GM19099 (cell line): ENCODE measurements around the gene RIPK3.

Experiments used
- POLR2A ChIP-seq: IDR thresholded peaks from 3 replicates; pipeline ENCODE4 v1.6.1; 2011; ENCODE audit warnings: low read depth; ENCODE audit not compliant: insufficient read length; ENCODE audit errors: extremely low read depth

Gene RIPK3

DNA sequence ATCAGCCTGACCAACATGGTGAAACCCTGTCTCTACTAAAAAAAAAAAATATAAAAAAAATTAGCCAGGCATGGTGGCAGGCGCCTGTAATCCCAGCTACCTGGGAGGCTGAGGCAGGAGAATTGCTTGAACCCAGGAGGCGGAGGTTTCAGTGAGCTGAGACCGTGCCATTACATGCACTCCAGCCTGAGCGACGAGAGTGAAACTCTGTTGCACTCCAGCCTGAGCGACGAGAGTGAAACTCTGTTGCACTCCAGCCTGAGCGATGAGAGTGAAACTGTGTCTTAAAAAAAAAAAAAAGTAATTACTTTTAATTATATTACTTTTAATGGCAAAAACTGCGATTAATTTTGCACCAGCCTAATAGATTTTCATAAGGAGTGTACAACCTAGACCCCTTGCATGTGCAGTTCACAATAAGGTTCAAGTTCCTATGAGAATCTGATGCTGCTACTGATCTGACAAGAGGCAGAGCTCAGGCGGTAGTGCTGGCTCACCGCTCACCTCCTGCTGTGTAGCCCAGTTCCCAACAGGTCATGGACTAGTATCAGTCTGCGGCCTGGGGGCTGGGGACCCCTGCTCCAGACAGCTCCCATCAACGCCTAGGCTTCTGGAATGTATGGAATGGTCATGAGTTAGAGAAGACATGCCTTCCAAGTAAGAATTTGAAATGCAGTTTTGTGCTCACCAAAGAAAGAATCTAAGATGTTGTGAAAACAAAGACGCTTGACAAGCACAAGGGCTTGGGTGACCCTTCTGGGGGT lies 18.4 kb downstream of the RIPK3 start:
- TF ChIP-seq POLR2A: no peak

DNA sequence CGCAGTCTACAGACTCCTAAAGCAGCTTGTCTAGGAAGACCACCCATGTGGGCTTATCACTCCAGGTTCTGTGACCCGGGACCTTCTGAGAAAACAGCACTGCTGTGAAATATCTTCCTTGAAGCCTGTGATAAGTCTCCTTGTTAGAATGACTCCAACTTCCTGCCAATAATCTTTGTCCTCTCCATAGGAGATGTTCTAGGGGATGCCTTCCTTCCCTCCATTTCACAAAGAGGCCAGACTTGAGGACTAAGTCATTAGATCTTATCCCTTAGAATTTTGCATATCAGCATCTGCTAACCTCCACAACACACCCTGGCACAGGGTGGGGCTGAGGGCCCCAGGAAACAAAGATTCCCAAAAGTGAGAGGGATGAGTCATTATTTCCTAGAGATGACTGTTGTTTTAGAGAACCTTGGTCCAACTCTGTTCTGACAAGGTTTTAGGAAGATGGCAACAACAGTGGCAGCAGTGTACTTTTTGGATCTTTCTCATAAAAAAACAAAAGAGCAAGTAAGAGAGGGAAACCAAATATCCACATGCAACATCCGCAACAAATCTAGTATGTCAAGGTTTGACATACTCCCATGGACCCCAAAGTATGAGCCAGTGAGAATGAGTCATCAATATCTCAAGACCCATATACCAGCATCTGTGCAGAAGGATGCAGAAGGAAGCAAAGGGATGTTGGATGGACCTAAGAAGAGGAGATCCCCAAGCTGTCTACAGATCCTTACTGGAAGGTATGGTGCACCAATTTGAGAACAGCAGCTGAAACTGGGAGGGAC lies 22.5 kb downstream of the RIPK3 start:
- TF ChIP-seq POLR2A: no peak

DNA sequence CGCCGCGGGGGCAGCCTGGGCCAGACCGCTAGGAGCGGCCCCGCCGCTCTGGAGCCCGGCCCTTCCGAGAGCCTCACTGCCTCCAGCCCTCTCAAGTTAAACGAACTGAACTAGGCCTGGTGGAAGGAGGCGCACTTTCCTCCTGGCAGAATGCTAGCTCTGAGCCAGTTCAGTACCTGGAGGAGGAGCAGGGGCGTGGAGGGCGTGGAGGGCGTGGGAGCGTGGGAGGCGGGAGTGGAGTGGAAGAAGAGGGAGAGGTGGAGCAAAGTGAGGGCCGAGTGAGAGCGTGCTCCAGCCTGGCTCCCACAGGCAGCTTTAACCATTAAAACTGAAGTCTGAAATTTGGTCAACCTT lies 23.2 kb downstream of the RIPK3 start:
- TF ChIP-seq POLR2A: no peak

DNA sequence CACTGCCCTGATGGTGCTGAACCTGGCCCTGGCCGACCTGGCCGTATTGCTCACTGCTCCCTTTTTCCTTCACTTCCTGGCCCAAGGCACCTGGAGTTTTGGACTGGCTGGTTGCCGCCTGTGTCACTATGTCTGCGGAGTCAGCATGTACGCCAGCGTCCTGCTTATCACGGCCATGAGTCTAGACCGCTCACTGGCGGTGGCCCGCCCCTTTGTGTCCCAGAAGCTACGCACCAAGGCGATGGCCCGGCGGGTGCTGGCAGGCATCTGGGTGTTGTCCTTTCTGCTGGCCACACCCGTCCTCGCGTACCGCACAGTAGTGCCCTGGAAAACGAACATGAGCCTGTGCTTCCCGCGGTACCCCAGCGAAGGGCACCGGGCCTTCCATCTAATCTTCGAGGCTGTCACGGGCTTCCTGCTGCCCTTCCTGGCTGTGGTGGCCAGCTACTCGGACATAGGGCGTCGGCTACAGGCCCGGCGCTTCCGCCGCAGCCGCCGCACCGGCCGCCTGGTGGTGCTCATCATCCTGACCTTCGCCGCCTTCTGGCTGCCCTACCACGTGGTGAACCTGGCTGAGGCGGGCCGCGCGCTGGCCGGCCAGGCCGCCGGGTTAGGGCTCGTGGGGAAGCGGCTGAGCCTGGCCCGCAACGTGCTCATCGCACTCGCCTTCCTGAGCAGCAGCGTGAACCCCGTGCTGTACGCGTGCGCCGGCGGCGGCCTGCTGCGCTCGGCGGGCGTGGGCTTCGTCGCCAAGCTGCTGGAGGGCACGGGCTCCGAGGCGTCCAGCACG lies 23.8 kb downstream of the RIPK3 start:
- TF ChIP-seq POLR2A: no peak

DNA sequence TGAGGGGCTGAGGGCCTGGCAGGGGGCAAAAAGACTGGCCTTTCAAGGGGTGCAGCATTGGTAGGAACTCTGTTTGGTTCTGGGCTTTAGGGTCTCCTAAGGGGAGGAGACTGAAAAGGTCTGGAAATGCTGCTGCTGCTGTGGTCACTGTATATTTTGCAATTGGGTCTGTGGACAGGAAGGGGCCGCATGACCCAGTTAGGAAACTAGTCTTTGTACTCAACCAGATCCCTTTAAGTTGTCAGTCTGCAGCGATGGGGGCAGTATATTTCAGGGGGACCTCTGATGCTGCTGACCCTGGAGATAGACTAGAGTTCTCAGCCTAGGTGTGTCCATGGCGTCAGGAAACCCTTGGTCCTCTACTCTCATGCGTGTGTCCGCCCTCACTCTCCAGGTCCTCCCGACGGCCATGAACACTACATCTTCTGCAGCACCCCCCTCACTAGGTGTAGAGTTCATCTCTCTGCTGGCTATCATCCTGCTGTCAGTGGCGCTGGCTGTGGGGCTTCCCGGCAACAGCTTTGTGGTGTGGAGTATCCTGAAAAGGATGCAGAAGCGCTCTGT lies 24.5 kb downstream of the RIPK3 start:
- no peak for TF ChIP-seq POLR2A

DNA sequence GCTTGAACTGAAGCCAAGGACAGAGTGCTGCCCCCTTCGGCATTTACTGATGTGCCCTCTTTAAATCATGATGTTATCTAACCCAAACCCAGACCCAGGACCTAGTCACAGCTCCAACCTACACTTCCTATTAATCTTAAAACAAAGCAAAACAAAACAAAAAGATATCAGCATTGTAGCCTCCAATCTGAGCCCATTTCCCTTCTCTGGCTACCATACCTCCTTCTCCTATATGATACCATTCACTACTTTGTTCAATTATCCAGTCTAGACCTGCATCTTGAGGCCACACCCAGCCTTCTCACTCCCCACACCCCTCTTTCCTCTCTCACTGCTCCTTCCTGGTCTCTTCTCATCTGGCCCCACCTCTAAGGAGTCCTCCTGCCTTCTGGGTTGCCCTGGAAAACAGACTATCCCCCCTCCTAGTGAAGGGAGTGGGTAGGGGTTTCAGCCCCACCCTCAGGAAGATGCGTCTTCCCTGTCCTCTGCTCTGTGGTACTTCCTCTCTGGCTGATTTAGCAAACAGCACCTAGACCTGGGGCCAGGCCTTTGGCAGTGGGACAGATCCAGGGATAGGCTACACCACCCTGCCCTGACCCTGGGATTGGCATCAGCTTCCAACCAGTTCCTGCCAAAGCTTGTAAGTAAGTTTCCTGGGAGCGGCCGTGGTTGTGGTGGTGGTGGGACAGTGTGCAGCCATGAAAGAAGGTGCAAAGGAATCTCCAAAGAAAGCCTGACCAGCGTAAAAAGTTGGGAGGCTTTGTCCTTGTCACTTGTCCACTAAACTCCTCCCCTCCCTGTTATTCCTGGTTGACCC lies 25.2 kb downstream of the RIPK3 start:
- TF ChIP-seq POLR2A: no peak

DNA sequence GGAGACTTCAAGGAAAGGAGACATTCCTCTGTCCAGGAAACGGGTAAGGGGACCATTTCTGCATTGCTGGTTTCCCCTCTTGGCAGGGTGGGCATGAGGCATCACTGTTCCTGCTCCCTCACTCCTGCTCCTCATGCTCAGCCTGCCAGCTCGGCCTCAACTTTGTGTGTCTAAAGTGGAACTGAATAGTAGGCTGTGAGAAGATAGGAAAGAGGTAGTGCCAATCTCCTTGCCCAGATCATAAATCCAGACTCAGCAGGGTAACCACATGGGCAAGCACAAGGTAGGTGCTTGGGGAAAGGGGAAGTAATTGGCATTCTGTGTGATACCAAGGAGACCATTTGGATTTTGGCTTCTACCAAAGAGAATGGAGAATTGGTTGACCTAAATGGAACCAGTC lies 25.9 kb downstream of the RIPK3 start:
- no peak for TF ChIP-seq POLR2A

DNA sequence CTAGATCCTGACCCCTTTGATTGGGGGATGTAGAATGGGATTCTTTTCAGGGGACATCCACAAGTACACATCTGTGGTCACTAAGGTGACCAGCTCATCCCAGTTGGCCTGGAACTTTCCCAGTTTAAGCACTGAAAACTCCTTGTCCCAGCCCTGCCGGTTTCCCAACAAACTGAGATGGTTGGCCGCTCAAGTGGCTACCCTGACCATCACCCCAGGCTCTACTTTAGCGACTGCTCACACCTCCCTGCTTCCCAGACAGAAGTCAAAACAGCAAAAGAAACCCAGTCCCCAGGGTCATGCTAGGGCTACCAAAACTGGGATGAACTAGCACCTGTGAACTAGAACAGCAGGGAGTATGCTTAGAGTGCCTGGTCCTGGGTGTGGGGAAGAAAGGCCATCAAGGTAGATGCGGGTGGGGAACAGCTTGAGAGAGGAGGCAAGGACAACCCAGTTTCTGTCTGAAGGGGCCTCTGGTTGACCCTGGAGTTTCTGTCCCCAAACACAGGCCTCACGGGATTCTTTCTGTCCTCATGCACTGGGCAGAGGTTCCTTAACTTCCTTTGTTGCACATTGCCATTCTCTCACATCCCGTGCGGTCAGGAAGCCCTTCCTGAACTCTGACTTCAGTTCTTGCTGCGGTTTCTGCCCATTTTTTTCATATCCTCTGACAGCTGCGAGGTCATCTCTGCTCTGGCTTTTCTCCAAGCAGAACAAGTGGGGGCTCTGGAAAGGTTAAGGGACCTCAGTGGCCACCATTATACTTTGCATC lies 26.9 kb downstream of the RIPK3 start:
- TF ChIP-seq POLR2A: no peak

DNA sequence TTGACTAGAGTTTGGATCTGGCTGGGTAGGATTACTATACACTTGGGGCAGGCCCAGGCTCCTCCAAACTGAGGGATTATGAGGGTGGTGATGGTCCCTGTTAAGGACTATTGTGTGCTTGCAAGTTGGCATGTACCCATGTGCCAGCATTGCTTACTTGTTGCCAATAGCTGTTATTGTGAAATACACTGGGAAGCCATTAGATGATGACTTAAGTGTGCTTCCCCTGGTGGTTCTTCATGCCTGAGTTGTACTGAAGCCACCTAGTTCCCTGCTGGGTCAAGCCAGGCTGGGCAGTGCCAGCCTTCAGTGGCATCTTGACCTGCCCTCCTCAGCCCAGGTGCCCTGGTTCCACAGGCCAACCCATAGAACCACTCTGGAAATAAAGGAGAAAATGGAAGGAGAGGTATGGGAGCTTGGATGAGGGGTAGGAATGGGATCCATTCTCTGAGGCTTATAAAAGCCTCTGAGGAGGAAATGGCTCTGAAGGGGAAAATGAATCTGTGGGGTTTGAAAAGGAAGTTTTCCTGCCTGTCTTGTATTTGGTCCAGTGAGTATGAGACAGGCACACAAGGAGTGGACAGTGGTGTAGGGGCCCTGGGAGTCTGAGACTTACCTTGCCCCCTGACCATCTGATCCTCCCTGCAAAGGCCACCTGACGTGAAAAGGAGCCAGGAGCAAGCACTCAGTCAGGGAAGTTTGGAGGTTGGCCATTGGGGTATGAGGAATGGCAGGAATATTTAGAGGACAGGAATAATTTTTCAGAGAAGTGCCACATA lies 27.8 kb downstream of the RIPK3 start:
- no peak for TF ChIP-seq POLR2A

DNA sequence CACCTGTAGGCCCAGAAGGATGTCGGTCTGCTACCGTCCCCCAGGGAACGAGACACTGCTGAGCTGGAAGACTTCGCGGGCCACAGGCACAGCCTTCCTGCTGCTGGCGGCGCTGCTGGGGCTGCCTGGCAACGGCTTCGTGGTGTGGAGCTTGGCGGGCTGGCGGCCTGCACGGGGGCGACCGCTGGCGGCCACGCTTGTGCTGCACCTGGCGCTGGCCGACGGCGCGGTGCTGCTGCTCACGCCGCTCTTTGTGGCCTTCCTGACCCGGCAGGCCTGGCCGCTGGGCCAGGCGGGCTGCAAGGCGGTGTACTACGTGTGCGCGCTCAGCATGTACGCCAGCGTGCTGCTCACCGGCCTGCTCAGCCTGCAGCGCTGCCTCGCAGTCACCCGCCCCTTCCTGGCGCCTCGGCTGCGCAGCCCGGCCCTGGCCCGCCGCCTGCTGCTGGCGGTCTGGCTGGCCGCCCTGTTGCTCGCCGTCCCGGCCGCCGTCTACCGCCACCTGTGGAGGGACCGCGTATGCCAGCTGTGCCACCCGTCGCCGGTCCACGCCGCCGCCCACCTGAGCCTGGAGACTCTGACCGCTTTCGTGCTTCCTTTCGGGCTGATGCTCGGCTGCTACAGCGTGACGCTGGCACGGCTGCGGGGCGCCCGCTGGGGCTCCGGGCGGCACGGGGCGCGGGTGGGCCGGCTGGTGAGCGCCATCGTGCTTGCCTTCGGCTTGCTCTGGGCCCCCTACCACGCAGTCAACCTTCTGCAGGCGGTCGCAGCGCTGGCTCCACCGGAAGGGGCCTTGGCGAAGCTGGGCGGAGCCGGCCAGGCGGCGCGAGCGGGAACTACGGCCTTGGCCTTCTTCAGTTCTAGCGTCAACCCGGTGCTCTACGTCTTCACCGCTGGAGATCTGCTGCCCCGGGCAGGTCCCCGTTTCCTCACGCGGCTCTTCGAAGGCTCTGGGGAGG lies 28.9 kb downstream of the RIPK3 start, which contains the start of gene LTB4R:
LTB4R (plus strand) TSS at position 857 of the 959 bp plus-strand sequence. CDS start 4,150 bp downstream, outside the sequence.
- peak; percentile 60 for TF ChIP-seq POLR2A

DNA sequence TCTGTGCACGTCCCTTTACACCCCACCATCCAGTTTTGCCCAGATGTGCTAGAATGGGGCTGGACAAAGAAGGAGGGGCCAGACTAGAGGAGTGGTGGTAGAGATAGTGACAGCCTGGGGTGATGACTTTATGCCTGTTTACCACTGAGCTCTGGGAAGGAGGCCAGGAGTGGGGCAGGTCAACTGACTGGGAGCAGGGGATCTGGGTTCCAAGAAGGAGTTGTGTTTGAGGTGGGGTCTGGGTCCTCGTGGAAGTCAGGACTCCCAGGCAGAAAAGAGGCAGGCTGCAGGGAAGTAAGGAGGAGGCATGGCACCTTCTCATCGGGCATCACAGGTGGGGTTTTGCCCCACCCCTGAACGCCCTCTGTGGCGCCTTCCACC lies 29.5 kb downstream of the RIPK3 start:
- TF ChIP-seq POLR2A: no peak

DNA sequence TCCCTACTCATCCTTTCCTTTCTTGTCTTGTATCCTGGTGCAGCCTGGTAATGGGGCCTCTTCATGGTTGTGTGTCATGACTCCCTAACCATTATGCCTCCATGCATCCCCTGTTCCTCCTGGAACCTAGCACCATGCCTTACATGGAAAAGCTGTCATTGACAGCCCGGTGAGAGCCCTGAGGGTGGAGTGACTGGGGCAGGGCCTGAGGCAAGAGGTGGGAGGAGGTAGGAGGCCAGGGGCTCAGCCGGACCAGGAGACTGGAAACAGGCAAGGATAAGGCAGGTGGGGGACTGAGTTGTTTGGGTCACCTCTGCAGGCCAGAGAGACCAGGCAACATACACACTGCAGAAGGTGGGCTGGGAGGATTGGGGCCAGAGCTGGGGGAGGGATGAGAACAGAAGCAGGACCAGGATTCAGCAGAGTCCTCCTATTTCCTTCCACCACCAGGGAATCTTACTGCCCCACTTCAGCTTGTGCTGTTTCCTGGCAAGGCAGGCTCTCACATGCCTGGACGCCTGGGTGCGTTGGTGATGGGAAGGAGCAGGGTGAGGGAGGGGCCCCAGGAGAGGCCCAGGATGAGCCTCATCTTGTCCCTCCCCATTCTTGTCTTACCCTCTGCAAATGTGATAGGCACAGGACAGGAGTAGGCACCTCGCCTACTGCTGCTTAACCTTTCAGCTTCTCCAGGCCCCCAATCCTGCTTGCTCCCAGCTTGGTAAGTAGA lies 30.1 kb downstream of the RIPK3 start, which contains the start of gene LTB4R2:
LTB4R2 (plus strand) TSS at position 603 of the 727 bp plus-strand sequence. CDS start 525 bp downstream, outside the sequence.
- no peak for TF ChIP-seq POLR2A
